GM19324 (cell line): ENCODE measurements around the gene GOLGA7B.

Experiments used
- ATAC-seq: cut with Tn5 transposase; IDR thresholded peaks from one replicate; pipeline ENCODE4 v1.9.1; 2021; ENCODE audit warnings: mild to moderate bottlenecking, moderate library complexity; ENCODE audit not compliant: unreplicated experiment, low FRiP score

GOLGA7B gene

GRCh38 chr10:97915346-97916131 is 65.9 kb downstream of the GOLGA7B start:
- no peak for ATAC-seq

- no peak for ATAC-seq
These were observed 66.9 kb downstream of the GOLGA7B start for GRCh38 chr10:97916586-97916985.

- ATAC-seq, result no peak
These were observed 69.4 kb downstream of the GOLGA7B start for GRCh38 chr10:97919012-97919411.

- no peak for ATAC-seq
These were observed 71.2 kb downstream of the GOLGA7B start for GRCh38 chr10:97920865-97921264.
